ENCODE measurements around the gene ARMC6. TPM values are rescaled to one million over a fixed set of nuclear protein-coding genes. Genes with fewer than 3 reads are reported as not detected.

ARMC6 gene
- total RNA-seq, 3 donors from 2014 or later (not counting 1 experiment from before 2014, with no cell fraction given): 19.3 to 21.2 (median 21.0) TPM

GRCh38 chr19:19055701-19056100 is 22.3 kb downstream of the ARMC6 start:
- DNase-seq: no peak
- intact Hi-C loops (cut with micrococcal nuclease): no loop called here
- no peak overlapping the region for H3K27ac ChIP-seq (ENCODE audit: low read length)
- H3K9me3 ChIP-seq (ENCODE audit: control insufficient read depth, insufficient read depth, low read length): no peaks in the 10 kb centered on the region
- Mint-ChIP-seq H3K27me3 (ENCODE audit: low read depth in 2 of 2) (no peaks in the 10 kb centered on the region), H3K36me3 (no peaks in the 10 kb centered on the region), H3K9me3 (no peaks in the 10 kb centered on the region), H3K4me1 (peaks cover 0 to 4% of the 10 kb centered on the region in 2 donors), H3K27ac (no peak overlapping the region), H3K4me3 (no peak overlapping the region)
- WGBS (ENCODE audit: insufficient coverage): 96% methylated on average over 13 of the region's 13 CpGs
- H3K27me3 ChIP-seq (ENCODE audit: control insufficient read depth, insufficient read depth, low read length): no peaks in the 10 kb centered on the region
- no peaks in the 10 kb centered on the region for H3K4me1 ChIP-seq (ENCODE audit: control insufficient read depth, insufficient read depth, low read length)
- peaks cover 45% of the 10 kb centered on the region for H3K36me3 ChIP-seq (ENCODE audit: control insufficient read depth, insufficient read depth, low read length)
- H3K4me3 ChIP-seq (ENCODE audit: low read length): no peak overlapping the region
- no peak for TF ChIP-seq CTCF (IDR thresholded peaks at IDR 0.05)
- ATAC-seq: no peak

DNA sequence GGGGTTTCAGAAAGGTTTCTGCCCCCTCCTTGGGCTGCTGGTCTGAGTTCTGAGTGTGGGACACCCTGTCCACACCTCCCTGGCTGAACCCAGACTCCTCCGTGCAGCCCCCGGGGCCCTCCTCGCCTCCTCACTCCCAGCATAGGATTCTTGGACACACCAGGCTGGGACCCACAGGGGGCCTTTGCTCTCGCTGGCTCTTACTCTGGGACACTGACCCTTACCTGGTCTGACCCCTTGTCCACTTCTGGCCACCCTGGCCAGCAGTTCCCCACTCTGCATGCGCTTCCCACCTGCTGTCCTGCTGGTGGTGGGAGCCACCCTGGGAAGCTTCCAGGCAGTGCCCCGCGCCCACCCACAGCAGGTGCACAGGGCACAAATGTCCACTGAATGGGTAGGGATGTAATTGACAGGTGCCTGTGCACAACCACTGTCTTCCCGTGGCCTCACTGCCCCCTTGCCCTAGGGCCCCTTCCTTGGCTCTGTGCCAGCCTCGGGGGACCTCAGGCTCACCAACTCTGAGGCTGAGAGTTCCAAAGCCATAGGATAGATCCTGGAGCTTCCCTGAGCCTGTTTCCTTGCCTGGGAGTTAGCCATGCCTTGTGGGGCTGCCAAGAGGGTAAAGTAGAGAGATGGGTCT is 23.4 kb downstream of the ARMC6 start:
- Histone ChIP-seq H3K4me1 (ENCODE audit: control insufficient read depth, insufficient read depth, low read length) (no peaks in the 10 kb centered on the region), H3K4me3 (ENCODE audit: low read length) (no peak overlapping the region), H3K36me3 (ENCODE audit: control insufficient read depth, insufficient read depth, low read length) (peaks cover 39% of the 10 kb centered on the region), H3K27me3 (ENCODE audit: control insufficient read depth, insufficient read depth, low read length) (no peaks in the 10 kb centered on the region), H3K27ac (ENCODE audit: low read length) (no peak overlapping the region), H3K9me3 (ENCODE audit: control insufficient read depth, insufficient read depth, low read length) (no peaks in the 10 kb centered on the region)
- no peak for ATAC-seq
- Mint-ChIP-seq H3K4me1 (peaks cover 0 to 4% of the 10 kb centered on the region in 2 donors), H3K4me3 (no peak overlapping the region), H3K36me3 (no peaks in the 10 kb centered on the region), H3K9me3 (no peaks in the 10 kb centered on the region), H3K27me3 (ENCODE audit: low read depth in 2 of 2) (no peaks in the 10 kb centered on the region), H3K27ac (no peak overlapping the region)
- intact Hi-C loops (cut with micrococcal nuclease): no loop called here
- no peak for DNase-seq
- WGBS (ENCODE audit: insufficient coverage): 93% methylated on average over 9 of the region's 9 CpGs
- no peak for TF ChIP-seq CTCF (IDR thresholded peaks at IDR 0.05)

GRCh38 chr19:19057317-19057716 is 23.9 kb downstream of the ARMC6 start:
- Mint-ChIP-seq H3K27me3 (ENCODE audit: low read depth in 2 of 2) (no peaks in the 10 kb centered on the region), H3K27ac (no peak overlapping the region)
- intact Hi-C loops (cut with micrococcal nuclease): no loop called here

More at GRCh38 chr19:19057317-19057716, 23.9 kb downstream of the ARMC6 start:
- Histone ChIP-seq H3K4me1 (ENCODE audit: control insufficient read depth, insufficient read depth, low read length) (no peaks in the 10 kb centered on the region), H3K27me3 (ENCODE audit: control insufficient read depth, insufficient read depth, low read length) (no peaks in the 10 kb centered on the region), H3K9me3 (ENCODE audit: control insufficient read depth, insufficient read depth, low read length) (no peaks in the 10 kb centered on the region), H3K4me3 (ENCODE audit: low read length) (no peak overlapping the region), H3K27ac (ENCODE audit: low read length) (no peak overlapping the region), H3K36me3 (ENCODE audit: control insufficient read depth, insufficient read depth, low read length) (peaks cover 33% of the 10 kb centered on the region)
- Mint-ChIP-seq H3K9me3 (no peaks in the 10 kb centered on the region), H3K4me1 (peaks cover 0 to 4% of the 10 kb centered on the region in 2 donors), H3K4me3 (no peak overlapping the region), H3K36me3 (no peaks in the 10 kb centered on the region)
- ATAC-seq (no peak), DNase-seq (no peak)
- WGBS (ENCODE audit: insufficient coverage): 97% methylated on average over 13 of the region's 13 CpGs
- TF ChIP-seq CTCF (IDR thresholded peaks at IDR 0.05): no peak
